ENCODE results near the gene FOXE3. TPM values are rescaled to one million over a fixed set of nuclear protein-coding genes. Genes with fewer than 3 reads are reported as not detected.
A peak's percentile ranks its signal among the peaks of the same experiment; 100 is the strongest.

The FOXE3 gene
- total RNA-seq, 1 experiment from 2014 or later = 0.15 TPM

DNA sequence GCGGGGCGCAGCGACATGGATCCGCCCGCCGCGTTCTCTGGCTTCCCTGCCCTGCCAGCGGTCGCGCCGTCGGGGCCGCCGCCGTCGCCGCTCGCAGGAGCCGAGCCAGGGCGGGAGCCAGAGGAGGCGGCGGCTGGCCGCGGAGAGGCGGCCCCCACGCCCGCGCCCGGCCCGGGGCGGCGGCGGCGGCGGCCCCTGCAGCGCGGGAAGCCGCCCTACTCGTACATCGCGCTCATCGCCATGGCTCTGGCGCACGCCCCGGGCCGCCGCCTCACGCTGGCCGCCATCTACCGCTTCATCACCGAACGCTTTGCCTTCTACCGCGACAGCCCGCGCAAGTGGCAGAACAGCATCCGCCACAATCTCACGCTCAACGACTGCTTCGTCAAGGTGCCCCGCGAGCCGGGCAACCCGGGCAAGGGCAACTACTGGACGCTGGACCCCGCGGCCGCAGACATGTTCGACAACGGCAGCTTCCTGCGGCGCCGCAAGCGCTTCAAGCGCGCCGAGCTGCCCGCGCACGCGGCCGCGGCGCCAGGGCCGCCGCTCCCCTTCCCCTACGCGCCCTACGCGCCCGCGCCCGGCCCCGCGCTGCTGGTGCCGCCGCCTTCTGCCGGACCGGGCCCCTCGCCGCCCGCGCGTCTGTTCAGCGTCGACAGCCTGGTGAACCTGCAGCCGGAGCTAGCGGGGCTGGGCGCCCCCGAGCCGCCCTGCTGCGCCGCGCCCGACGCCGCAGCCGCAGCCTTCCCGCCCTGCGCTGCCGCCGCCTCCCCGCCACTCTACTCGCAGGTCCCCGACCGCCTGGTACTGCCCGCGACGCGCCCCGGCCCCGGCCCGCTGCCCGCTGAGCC lies 459 bp downstream of the FOXE3 start:
- Histone ChIP-seq H2BK15ac (ENCODE audit: low read depth, low read length) (no peak overlapping the region), H3K18ac (ENCODE audit: insufficient read length, low read depth, low read length) (no peak overlapping the region), H3K4me2 (ENCODE audit: insufficient read depth, insufficient read length, low read length) (peak overlapping the region; percentile 24), H3K9me3 (ENCODE audit: control insufficient read depth, low read depth, low read length) (no peaks in the 10 kb centered on the region), H2AK5ac (ENCODE audit: insufficient read length, low read length) (no peak overlapping the region), H2BK20ac (ENCODE audit: low read depth, low read length, poor library complexity, severe bottlenecking) (no peak overlapping the region), H3K27ac (ENCODE audit: insufficient read length, low read depth, low read length) (no peak overlapping the region), H4K5ac (ENCODE audit: insufficient read length, low read depth, low read length) (no peak overlapping the region), H2BK12ac (ENCODE audit: insufficient read length, low read depth, low read length) (no peak overlapping the region), H3K4ac (ENCODE audit: low read depth, low read length) (no peak overlapping the region), H4K20me1 (ENCODE audit: control insufficient read depth, insufficient read depth, insufficient read length) (no peaks in the 10 kb centered on the region), H2AFZ (ENCODE audit: low read length) (no peak overlapping the region), H3K14ac (ENCODE audit: insufficient read depth, low read length) (no peak overlapping the region), H3K4me1 (ENCODE audit: insufficient read depth, low read length) (no peaks in the 10 kb centered on the region), H3K27me3 (ENCODE audit: insufficient read depth, low read length) (peaks cover 57% of the 10 kb centered on the region), H2BK5ac (ENCODE audit: insufficient read length, low read length) (no peak overlapping the region), H3K79me2 (ENCODE audit: insufficient read depth, low read length) (no peaks in the 10 kb centered on the region), H3K23me2 (ENCODE audit: insufficient read length, low read depth, low read length, poor library complexity, severe bottlenecking) (no peaks in the 10 kb centered on the region), H4K8ac (replicated peaks; ENCODE audit: insufficient read length, low read depth, low read length) (no peak overlapping the region), H3K23ac (ENCODE audit: insufficient read length, low read depth, low read length) (no peak overlapping the region), H3T11ph (ENCODE audit: low read length) (no peak overlapping the region), H3K9ac (ENCODE audit: extremely low read depth, insufficient read length, low read length) (no peak overlapping the region), H3K56ac (ENCODE audit: insufficient read length, low read depth, low read length) (no peak overlapping the region), H2BK120ac (ENCODE audit: low read depth, low read length, poor library complexity, severe bottlenecking) (no peak overlapping the region), H4K91ac (ENCODE audit: insufficient read length, low read depth, low read length) (no peak overlapping the region), H3K79me1 (ENCODE audit: insufficient read depth, low read depth, low read length, poor library complexity, severe bottlenecking) (no peaks in the 10 kb centered on the region)
- peaks cover 94% of the 10 kb centered on the region for H3K27me3 Mint-ChIP-seq (ENCODE audit: low read depth)
- peaks cover 0 to 5% (median 0%) of the 10 kb centered on the region in 3 experiments; a peak in 1 of 7 replicates for H3K36me3 Mint-ChIP-seq (ENCODE audit: insufficient read depth in 1 of 3, low read depth in 3 of 3)
- H3K4me3 Mint-ChIP-seq = peak overlapping the region; percentile 64 to 82
- no peak overlapping the region for H3K27ac Mint-ChIP-seq
- no CpG with 5 or more reads among the region's 134 CpGs for WGBS (ENCODE audit: extremely low coverage, insufficient read length, low lambda C conversion rate)
- H3K9me3 Mint-ChIP-seq = peaks cover 0 to 9% of the 10 kb centered on the region in 2 experiments; a peak in 2 of 5 replicates
- peaks cover 5 to 14% of the 10 kb centered on the region in 2 experiments; a peak in 3 of 4 replicates for H3K4me1 Mint-ChIP-seq
- TF ChIP-seq, protein P1, sequence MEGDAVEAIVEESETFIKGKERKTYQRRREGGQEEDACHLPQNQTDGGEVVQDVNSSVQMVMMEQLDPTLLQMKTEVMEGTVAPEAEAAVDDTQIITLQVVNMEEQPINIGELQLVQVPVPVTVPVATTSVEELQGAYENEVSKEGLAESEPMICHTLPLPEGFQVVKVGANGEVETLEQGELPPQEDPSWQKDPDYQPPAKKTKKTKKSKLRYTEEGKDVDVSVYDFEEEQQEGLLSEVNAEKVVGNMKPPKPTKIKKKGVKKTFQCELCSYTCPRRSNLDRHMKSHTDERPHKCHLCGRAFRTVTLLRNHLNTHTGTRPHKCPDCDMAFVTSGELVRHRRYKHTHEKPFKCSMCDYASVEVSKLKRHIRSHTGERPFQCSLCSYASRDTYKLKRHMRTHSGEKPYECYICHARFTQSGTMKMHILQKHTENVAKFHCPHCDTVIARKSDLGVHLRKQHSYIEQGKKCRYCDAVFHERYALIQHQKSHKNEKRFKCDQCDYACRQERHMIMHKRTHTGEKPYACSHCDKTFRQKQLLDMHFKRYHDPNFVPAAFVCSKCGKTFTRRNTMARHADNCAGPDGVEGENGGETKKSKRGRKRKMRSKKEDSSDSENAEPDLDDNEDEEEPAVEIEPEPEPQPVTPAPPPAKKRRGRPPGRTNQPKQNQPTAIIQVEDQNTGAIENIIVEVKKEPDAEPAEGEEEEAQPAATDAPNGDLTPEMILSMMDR (conservative IDR thresholded peaks at IDR 0.05) = no peak
- peak; percentile 47 for DNase-seq
